Pulmonary artery endothelial cell (primary cell): ENCODE results near the gene SBK2. TPM values are rescaled to one million over a fixed set of nuclear protein-coding genes. Genes with fewer than 3 reads are reported as not detected.

Source experiments
- DNase-seq: peaks from one replicate; pipeline ENCODE4 v3.0.0-alpha.2; 2011; ENCODE audit warnings: low read depth, low spot score
- total RNA-seq: library from RNA; depleted of rRNA; stranded (reverse); fragments of >200 nt; gene quantifications from 2 replicates; pipeline ENCODE4 v1.2.3, GENCODE V29; 2014

SBK2 gene
- total RNA-seq, 1 donor from 2014 or later: not detected

GRCh38 chr19:55486971-55487923 is 49.7 kb downstream of the SBK2 start:
- peak; percentile 79 for DNase-seq

GRCh38 chr19:55486043-55486970 is 50.6 kb downstream of the SBK2 start:
- no peak for DNase-seq

- DNase-seq: no peak
Observed at GRCh38 chr19:55485439-55486011, 51.4 kb downstream of the SBK2 start.

- DNase-seq: no peak
Observed at GRCh38 chr19:55484593-55485438, 52.1 kb downstream of the SBK2 start, which contains the start of gene NAT14. TSS of gene NAT14 (plus strand) at chr19:55485188. CDS start at chr19:55485709, 521 bp downstream.

GRCh38 chr19:55483706-55484592 is 53.0 kb downstream of the SBK2 start:
- no peak for DNase-seq

- no peak for DNase-seq
Observed at GRCh38 chr19:55482967-55483705, 53.8 kb downstream of the SBK2 start.

GRCh38 chr19:55482156-55482961 is 54.6 kb downstream of the SBK2 start:
- DNase-seq: no peak

- no peak for DNase-seq
Observed at GRCh38 chr19:55481794-55482155, 55.2 kb downstream of the SBK2 start.

GRCh38 chr19:55481148-55481793 is 55.7 kb downstream of the SBK2 start:
- no peak for DNase-seq

GRCh38 chr19:55479451-55480230 is 57.3 kb downstream of the SBK2 start:
- DNase-seq: no peak

- DNase-seq: no peak
Observed at GRCh38 chr19:55479045-55479444, 57.9 kb downstream of the SBK2 start.

Other genes with a start within 250 kb of the SBK2 start
- gene TMEM150B, start 211.8 kb downstream of the SBK2 start, total RNA-seq: not detected in 2 replicates
- gene KMT5C, start 197.3 kb downstream of the SBK2 start, total RNA-seq: 4.3 and 4.8 TPM in 2 replicates
- gene COX6B2, start 182.4 kb downstream of the SBK2 start, total RNA-seq: not detected in 2 replicates
- not detected in 2 replicates for gene GARIN5B, start 173.9 kb downstream of the SBK2 start, total RNA-seq
- 0.33 TPM in 1 of 2 replicates, not detected in the other for gene IL11, start 166.7 kb downstream of the SBK2 start, total RNA-seq
- not detected in 2 replicates for gene TMEM190, start 160.3 kb downstream of the SBK2 start, total RNA-seq
- 0.21 and 0.46 TPM in 2 replicates for gene TMEM238, start 152.8 kb downstream of the SBK2 start, total RNA-seq
- 208 and 256 TPM in 2 replicates for gene RPL28, start 151.2 kb downstream of the SBK2 start, total RNA-seq
- 150 and 327 TPM in 2 replicates for gene UBE2S, start 129.3 kb downstream of the SBK2 start, total RNA-seq
- gene SHISA7, start 93.8 kb downstream of the SBK2 start, total RNA-seq: not detected in 2 replicates
- 36.0 and 63.3 TPM in 2 replicates for gene ISOC2, start 75.5 kb downstream of the SBK2 start, total RNA-seq
- not detected in 2 replicates for gene C19orf85, start 72.4 kb downstream of the SBK2 start, total RNA-seq
- 0.99 and 1.1 TPM in 2 replicates for gene ZNF628, start 60.5 kb downstream of the SBK2 start, total RNA-seq
- gene NAT14, start 51.9 kb downstream of the SBK2 start, total RNA-seq: 9.8 and 21.2 TPM in 2 replicates
- 0.11 and 0.13 TPM in 2 replicates for gene SSC5D, start 48.7 kb downstream of the SBK2 start, total RNA-seq
- 0.13 and 0.28 TPM in 2 replicates for gene SBK3, start 8.4 kb upstream of the SBK2 start, total RNA-seq
- 2.6 and 4.1 TPM in 2 replicates for gene ZNF579, start 43.7 kb upstream of the SBK2 start, total RNA-seq
- 2.4 and 2.5 TPM in 2 replicates for gene FIZ1, start 62.4 kb upstream of the SBK2 start, total RNA-seq
- 12.2 and 12.5 TPM in 2 replicates for gene ZNF524, start 63.2 kb upstream of the SBK2 start, total RNA-seq
- gene ZNF865, start 68.5 kb upstream of the SBK2 start, total RNA-seq: 0.67 and 0.86 TPM in 2 replicates
- gene ZNF784, start 87.4 kb upstream of the SBK2 start, total RNA-seq: 2.5 and 3.7 TPM in 2 replicates
- gene ZNF580, start 103.9 kb upstream of the SBK2 start, total RNA-seq: 2.5 and 2.6 TPM in 2 replicates
- gene ZNF581, start 106.5 kb upstream of the SBK2 start, total RNA-seq: 18.0 and 33.9 TPM in 2 replicates
- 6.1 and 8.6 TPM in 2 replicates for gene CCDC106, start 111.1 kb upstream of the SBK2 start, total RNA-seq
- gene U2AF2, start 117.9 kb upstream of the SBK2 start, total RNA-seq: 165 and 185 TPM in 2 replicates
- gene EPN1, start 138.1 kb upstream of the SBK2 start, total RNA-seq: 75.9 and 88.6 TPM in 2 replicates
- under 0.01 TPM in 1 of 2 replicates, not detected in the other for gene NLRP9, start 201.3 kb upstream of the SBK2 start, total RNA-seq
- 0.11 and 0.13 TPM in 2 replicates for gene RFPL4A, start 222.0 kb upstream of the SBK2 start, total RNA-seq
- 0.21 TPM in 1 of 2 replicates, not detected in the other for gene RFPL4AL1, start 232.0 kb upstream of the SBK2 start, total RNA-seq